Astrocyte (in vitro differentiated cells and primary cell): ENCODE results near the gene RPLP2. TPM values are rescaled to one million over a fixed set of nuclear protein-coding genes. Genes with fewer than 3 reads are reported as not detected.

Experiments
- DNase-seq: peaks from one replicate; pipeline ENCODE4 v3.0.0-alpha.2; 2010; ENCODE audit warnings: low read depth
- FAIRE-seq: peaks from 2 replicates; lab custom pipeline; 2011; peaks lifted over from hg19 to GRCh38; lab: Jason Lieb, UNC
- H2AFZ ChIP-seq: 2 replicates; pipeline ENCODE4 v1.6.0; 2012; ENCODE audit warnings: low read depth, low read length, inconsistent platforms
- H3K27ac ChIP-seq: 2 replicates; pipeline ENCODE4 v1.5.1; 2011; ENCODE audit warnings: low read depth, low read length, inconsistent platforms
- H3K27me3 ChIP-seq: 2 replicates; pipeline ENCODE4 v1.6.0; 2011; ENCODE audit warnings: low read length, inconsistent platforms; ENCODE audit not compliant: insufficient read depth
- H3K36me3 ChIP-seq: 2 replicates; pipeline ENCODE4 v1.5.1; 2011; ENCODE audit warnings: low read length, inconsistent platforms; ENCODE audit not compliant: insufficient read depth
- H3K4me1 ChIP-seq: 2 replicates; pipeline ENCODE4 v1.5.1; 2011; ENCODE audit warnings: low read length, inconsistent platforms; ENCODE audit not compliant: insufficient read depth
- H3K4me2 ChIP-seq: 2 replicates; pipeline ENCODE4 v1.6.0; 2012; ENCODE audit warnings: low read length, inconsistent platforms
- H3K4me3 ChIP-seq: 2 replicates; pipeline ENCODE4 v1.5.1; 2011; ENCODE audit warnings: low read depth, mild to moderate bottlenecking, low read length, inconsistent platforms; ENCODE audit not compliant: insufficient read depth
- H3K79me2 ChIP-seq: 2 replicates; pipeline ENCODE4 v1.6.0; 2012; ENCODE audit warnings: mild to moderate bottlenecking, low read length, inconsistent platforms; ENCODE audit not compliant: insufficient read depth
- H3K9ac ChIP-seq: 2 replicates; pipeline ENCODE4 v1.6.0; 2012; ENCODE audit warnings: mild to moderate bottlenecking, low read length, inconsistent platforms
- H3K9me3 ChIP-seq: 2 replicates; pipeline ENCODE4 v1.5.1; 2012; ENCODE audit warnings: low read depth, mild to moderate bottlenecking, low read length, inconsistent platforms; ENCODE audit not compliant: insufficient read depth
- H4K20me1 ChIP-seq: 2 replicates; pipeline ENCODE4 v1.6.0; 2012; ENCODE audit warnings: low read length, inconsistent platforms; ENCODE audit not compliant: insufficient read depth
- H3K27ac Mint-ChIP-seq: one replicate; pipeline ENCODE4 v1.8.0; 2021; ENCODE audit warnings: mild to moderate bottlenecking, mixed read lengths; ENCODE audit not compliant: unreplicated experiment
- H3K27me3 Mint-ChIP-seq: one replicate; pipeline ENCODE4 v1.8.0; 2021; ENCODE audit warnings: low read depth, mixed read lengths; ENCODE audit not compliant: unreplicated experiment
- H3K36me3 Mint-ChIP-seq: one replicate; pipeline ENCODE4 v1.8.0; 2021; ENCODE audit warnings: low read depth, mixed read lengths; ENCODE audit not compliant: unreplicated experiment
- H3K4me1 Mint-ChIP-seq: one replicate; pipeline ENCODE4 v1.8.0; 2021; ENCODE audit warnings: low read depth, mixed read lengths; ENCODE audit not compliant: unreplicated experiment
- H3K4me3 Mint-ChIP-seq: one replicate; pipeline ENCODE4 v1.8.0; 2021; ENCODE audit warnings: mild to moderate bottlenecking, moderate library complexity, mixed read lengths; ENCODE audit not compliant: unreplicated experiment
- H3K9me3 Mint-ChIP-seq: one replicate; pipeline ENCODE4 v1.8.0; 2021; ENCODE audit warnings: mild to moderate bottlenecking, mixed read lengths; ENCODE audit not compliant: unreplicated experiment
- CTCF ChIP-seq: IDR thresholded peaks from 2 replicates; pipeline ENCODE4 v1.5.1; 2011; ENCODE audit warnings: low read depth, mild to moderate bottlenecking, inconsistent platforms, low read length, moderate library complexity; ENCODE audit not compliant: insufficient read depth
- EZH2 ChIP-seq: IDR thresholded peaks from 2 replicates; pipeline ENCODE4 v1.6.1; 2012; ENCODE audit warnings: mild to moderate bottlenecking, low read length, inconsistent platforms; ENCODE audit not compliant: insufficient read depth
- total RNA-seq: library from RNA; stranded (reverse); gene quantifications from 2 replicates; pipeline ENCODE4 v1.2.1, GENCODE V29; 2021

The RPLP2 gene
- total RNA-seq, 1 donor from 2014 or later: 1,666 TPM

GRCh38 chr11:852762-853161 is 43.0 kb downstream of the RPLP2 start:
- Mint-ChIP-seq H3K36me3 (peaks cover 2% of the 10 kb centered on the region), H3K4me3 (no peak overlapping the region), H3K9me3 (no peaks in the 10 kb centered on the region), H3K27ac (no peak overlapping the region), H3K4me1 (peaks cover 1% of the 10 kb centered on the region), H3K27me3 (no peaks in the 10 kb centered on the region)
- H3K4me2 ChIP-seq: no peak overlapping the region
- no peak overlapping the region for H3K9ac ChIP-seq
- H3K79me2 ChIP-seq: peaks cover 6% of the 10 kb centered on the region
- peaks cover 9% of the 10 kb centered on the region for H3K4me1 ChIP-seq
- H4K20me1 ChIP-seq: peaks cover 90% of the 10 kb centered on the region
- TF ChIP-seq EZH2 (no peak), CTCF (no peak)
- H3K9me3 ChIP-seq: no peaks in the 10 kb centered on the region
- no peak overlapping the region for H2AFZ ChIP-seq
- no peak overlapping the region for H3K27ac ChIP-seq
- H3K27me3 ChIP-seq: no peaks in the 10 kb centered on the region
- H3K36me3 ChIP-seq: no peaks in the 10 kb centered on the region
- FAIRE-seq (no peak), DNase-seq (no peak)
- no peak overlapping the region for H3K4me3 ChIP-seq

- Histone ChIP-seq H3K4me3 (no peak overlapping the region), H2AFZ (no peak overlapping the region), H3K79me2 (peaks cover 6% of the 10 kb centered on the region), H3K4me2 (no peak overlapping the region), H3K27me3 (no peaks in the 10 kb centered on the region), H4K20me1 (peaks cover 86% of the 10 kb centered on the region), H3K9me3 (no peaks in the 10 kb centered on the region), H3K4me1 (peaks cover 5% of the 10 kb centered on the region), H3K9ac (no peak overlapping the region), H3K27ac (no peak overlapping the region), H3K36me3 (no peaks in the 10 kb centered on the region)
- DNase-seq (no peak), FAIRE-seq (no peak)
- Mint-ChIP-seq H3K4me3 (no peak overlapping the region), H3K9me3 (no peaks in the 10 kb centered on the region), H3K36me3 (peaks cover 2% of the 10 kb centered on the region), H3K27ac (no peak overlapping the region), H3K27me3 (no peaks in the 10 kb centered on the region), H3K4me1 (peaks cover 1% of the 10 kb centered on the region)
- no peak for TF ChIP-seq CTCF
- TF ChIP-seq EZH2: no peak
Measured at GRCh38 chr11:853682-854448, 44.1 kb downstream of the RPLP2 start.
